HEK293 (cell line): Measurements from ENCODE around the gene COA8.

Experiments
- CTCF ChIA-PET: fragments of 350-600 bp; formaldehyde crosslinking; extraction: SDS; loops from one replicate; lab custom pipeline; 2021; ENCODE audit warnings: antibody characterized with exemption; lab: Yijun Ruan, JAX
- POLR2A ChIA-PET: fragments of 300-600 bp; formaldehyde crosslinking; extraction: SDS; loops from one replicate; lab custom pipeline; 2020; ENCODE audit warnings: antibody characterized with exemption, inconsistent platforms; lab: Yijun Ruan, JAX
- H3K27ac ChIP-seq: fragments of 200-500 bp; sonication (Bioruptor generic); 2 replicates; pipeline ENCODE4 v1.5.1; 2014; ENCODE audit warnings: low read depth, low read length, control low read depth, inconsistent platforms; ENCODE audit errors: extremely low read depth
- H3K36me3 ChIP-seq, 2 experiments: fragments of 200-500 bp in 1 of 2; sonication (Bioruptor generic) in 1 of 2; 1 replicate in 1 of 2; 2 replicates in 1 of 2; pipeline ENCODE4 v1.5.1; 2014 to 2017; ENCODE audit warnings: inconsistent platforms in 2 of 2, low read length in 2 of 2; ENCODE audit not compliant: control insufficient read depth in 2 of 2, insufficient read depth in 1 of 2
- H3K4me1 ChIP-seq: fragments of 200-500 bp; sonication (Bioruptor generic); 2 replicates; pipeline ENCODE4 v1.5.1; 2014; ENCODE audit warnings: mild to moderate bottlenecking, low read length, inconsistent platforms; ENCODE audit not compliant: control insufficient read depth, insufficient read depth
- H3K4me3 ChIP-seq: 2 replicates; pipeline ENCODE4 v1.5.1; 2011; ENCODE audit warnings: low read depth, mild to moderate bottlenecking, control low read depth, low read length, moderate library complexity
- H3K9me3 ChIP-seq: fragments of 200-500 bp; sonication (Bioruptor generic); 2 replicates; pipeline ENCODE4 v1.5.1; 2014; ENCODE audit warnings: low read depth, low read length, inconsistent platforms; ENCODE audit not compliant: control insufficient read depth, insufficient read depth
- EGR2 ChIP-seq: fragments of 450-650 bp; formaldehyde crosslinking; IDR thresholded peaks from 2 replicates; pipeline ENCODE4 v1.5.1; 2016; ENCODE audit warnings: low read depth, missing biosample characterization, missing genetic modification characterization
- HIC1 ChIP-seq: fragments of 450-650 bp; formaldehyde crosslinking; IDR thresholded peaks from 2 replicates; pipeline ENCODE4 v1.5.1; 2016; ENCODE audit warnings: missing biosample characterization, missing genetic modification characterization
- HOXA7 ChIP-seq: sonication (generic); formaldehyde crosslinking; IDR thresholded peaks from 2 replicates; pipeline ENCODE4 v1.8.1; 2022; ENCODE audit warnings: missing genetic modification reagents, borderline replicate concordance
- PRDM2 ChIP-seq: fragments of 450-650 bp; formaldehyde crosslinking; IDR thresholded peaks from 2 replicates; pipeline ENCODE4 v1.5.1; 2016; ENCODE audit warnings: missing biosample characterization, missing genetic modification characterization, borderline replicate concordance
- SALL2 ChIP-seq: fragments of 450-650 bp; formaldehyde crosslinking; IDR thresholded peaks from 2 replicates; pipeline ENCODE4 v1.5.0; 2017; ENCODE audit warnings: missing biosample characterization, mild to moderate bottlenecking, missing genetic modification characterization, borderline replicate concordance
- SCRT1 ChIP-seq: fragments of 450-650 bp; formaldehyde crosslinking; IDR thresholded peaks from 2 replicates; pipeline ENCODE4 v1.5.1; 2016; ENCODE audit warnings: missing biosample characterization, missing genetic modification characterization, borderline replicate concordance
- SCRT2 ChIP-seq: fragments of 450-650 bp; formaldehyde crosslinking; IDR thresholded peaks from 2 replicates; pipeline ENCODE4 v1.5.1; 2016; ENCODE audit warnings: missing biosample characterization, missing genetic modification characterization
- ZBTB20 ChIP-seq: fragments of 450-650 bp; formaldehyde crosslinking; IDR thresholded peaks from 2 replicates; pipeline ENCODE4 v1.5.1; 2016; ENCODE audit warnings: missing biosample characterization, missing genetic modification characterization
- ZBTB48 ChIP-seq: fragments of 450-650 bp; formaldehyde crosslinking; IDR thresholded peaks from 2 replicates; pipeline ENCODE4 v1.5.1; 2016; ENCODE audit warnings: missing biosample characterization, missing genetic modification characterization
- ZNF335 ChIP-seq: fragments of 450-650 bp; formaldehyde crosslinking; conservative IDR thresholded peaks from 2 replicates; pipeline ENCODE4 v1.5.1; 2016; ENCODE audit warnings: missing biosample characterization, missing genetic modification characterization
- ZNF433 ChIP-seq: fragments of 450-650 bp; formaldehyde crosslinking; IDR thresholded peaks from 2 replicates; pipeline ENCODE4 v1.5.1; 2016; ENCODE audit warnings: missing biosample characterization, missing genetic modification characterization, low read depth
- ZNF513 ChIP-seq: fragments of 450-650 bp; IDR thresholded peaks from 2 replicates; pipeline ENCODE4 v1.5.1; 2018; ENCODE audit warnings: missing biosample characterization, missing genetic modification characterization
- ZNF521 ChIP-seq: fragments of 450-650 bp; formaldehyde crosslinking; IDR thresholded peaks from 2 replicates; pipeline ENCODE4 v1.5.1; 2017; ENCODE audit warnings: missing biosample characterization, mild to moderate bottlenecking, missing genetic modification characterization
- ZNF555 ChIP-seq: fragments of 450-650 bp; formaldehyde crosslinking; conservative IDR thresholded peaks from 2 replicates; pipeline ENCODE4 v1.5.1; 2017; ENCODE audit warnings: missing biosample characterization, mild to moderate bottlenecking, missing genetic modification characterization, inconsistent platforms
- ZNF558 ChIP-seq: fragments of 450-650 bp; formaldehyde crosslinking; IDR thresholded peaks from 2 replicates; pipeline ENCODE4 v1.5.1; 2016; ENCODE audit warnings: missing biosample characterization, missing genetic modification characterization
- ZNF560 ChIP-seq: fragments of 450-650 bp; formaldehyde crosslinking; IDR thresholded peaks from 2 replicates; pipeline ENCODE4 v1.5.1; 2017; ENCODE audit warnings: missing biosample characterization, missing genetic modification characterization, borderline replicate concordance
- ZNF561 ChIP-seq: fragments of 450-650 bp; IDR thresholded peaks from 2 replicates; pipeline ENCODE4 v1.5.1; 2018; ENCODE audit warnings: missing biosample characterization, missing genetic modification characterization, borderline replicate concordance
- ZNF621 ChIP-seq: fragments of 450-650 bp; formaldehyde crosslinking; IDR thresholded peaks from 2 replicates; pipeline ENCODE4 v1.5.1; 2017; ENCODE audit warnings: missing biosample characterization, missing genetic modification characterization
- ZXDB ChIP-seq: fragments of 450-650 bp; formaldehyde crosslinking; IDR thresholded peaks from 2 replicates; pipeline ENCODE4 v1.5.1; 2016; ENCODE audit warnings: missing biosample characterization, missing genetic modification characterization

The COA8 gene

GRCh38 chr14:103574104-103574503 lies 11.3 kb downstream of the COA8 start (continued):
- TF ChIP-seq PRDM2 (tag by site-specific recombination): no peak
- no peak for TF ChIP-seq ZNF561 (tag by site-specific recombination)
- no peak for TF ChIP-seq ZNF433 (tag by site-specific recombination)
- no peak for TF ChIP-seq ZNF558 (tag by site-specific recombination)
- no peak for TF ChIP-seq ZNF513 (tag by site-specific recombination)
- TF ChIP-seq EGR2 (tag by site-specific recombination): no peak
- no peak for TF ChIP-seq ZNF555 (tag by site-specific recombination)
- TF ChIP-seq ZBTB48 (tag by site-specific recombination): no peak
- no peak for TF ChIP-seq ZNF521 (tag by site-specific recombination)
- no peak for TF ChIP-seq SCRT2 (tag by site-specific recombination)
- TF ChIP-seq HOXA7 (CRISPR knock-in tag): no peak
- no peak for TF ChIP-seq ZBTB20 (tag by site-specific recombination)
- TF ChIP-seq ZNF621 (tag by site-specific recombination): no peak

GRCh38 chr14:103574707-103575285 lies 12.0 kb downstream of the COA8 start:
- Histone ChIP-seq H3K4me3 (no peak overlapping the region), H3K27ac (no peak overlapping the region)
- POLR2A ChIA-PET: no interaction called here
- no peak for TF ChIP-seq SALL2 (tag by site-specific recombination)
- no peak for TF ChIP-seq ZNF335 (tag by site-specific recombination)
- peak; percentile 79; the same call in 1 of the 2 replicates for TF ChIP-seq SCRT1 (tag by site-specific recombination)
- peak; percentile 95 for TF ChIP-seq SCRT2 (tag by site-specific recombination)
- no peak for TF ChIP-seq HIC1 (tag by site-specific recombination)
- TF ChIP-seq ZNF560: no peak
- TF ChIP-seq ZXDB (tag by site-specific recombination): no peak
- TF ChIP-seq, all 188 proteins: peak for 2
- CTCF ChIA-PET: interaction anchor here (0.8 to 1.9 kb wide), 2 partner anchors 72 to 105 kb away, joined by 3 to 5 read pairs; no protein-coding TSS in a partner anchor
- peaks cover 10% of the 10 kb centered on the region for H3K4me1 ChIP-seq
- peaks cover 10 to 34% of the 10 kb centered on the region in 2 experiments; a peak in 2 of 3 replicates for H3K36me3 ChIP-seq
- no peaks in the 10 kb centered on the region for H3K9me3 ChIP-seq
